Erythroblast (primary cell): ENCODE results near the gene IQSEC2.

Experiments used
- GATA1 ChIP-seq: IDR thresholded peaks from 2 replicates; pipeline ENCODE4 v1.6.1; 2011; ENCODE audit warnings: low read depth, mild to moderate bottlenecking, control low read depth, low read length, moderate library complexity
- POLR2A ChIP-seq: IDR thresholded peaks from 2 replicates; pipeline ENCODE4 v1.6.1; 2011; ENCODE audit warnings: mild to moderate bottlenecking, low read length

- no peak for TF ChIP-seq POLR2A
- TF ChIP-seq GATA1: no peak
These were observed 17.7 kb downstream of the IQSEC2 start for GRCh38 chrX:53263597-53264094.
